ENCODE data around the gene FBXO41. TPM values are rescaled to one million over a fixed set of nuclear protein-coding genes. Genes with fewer than 3 reads are reported as not detected.

The FBXO41 gene
- total RNA-seq, 1 experiment from 2014 or later, result 6.5 TPM

- no peak overlapping the region for H3K27ac ChIP-seq (ENCODE audit: low read length)
- CTCF ChIA-PET, result interaction anchor here (0.7 kb wide), 1 partner anchor 156 kb away, joined by 3 read pairs; no protein-coding TSS in a partner anchor
- no peaks in the 10 kb centered on the region for H3K4me1 ChIP-seq (ENCODE audit: control insufficient read depth, insufficient read depth, low read length)
- no peaks in the 10 kb centered on the region for H3K36me3 ChIP-seq (ENCODE audit: control insufficient read depth, insufficient read depth, low read length)
- peaks cover 15% of the 10 kb centered on the region for H3K27me3 ChIP-seq (ENCODE audit: control insufficient read depth, insufficient read depth, low read length)
- no peak for TF ChIP-seq REST (IDR thresholded peaks at IDR 0.05; ENCODE audit: insufficient read depth in 1 of 2, low read depth in 2 of 2, low read length in 1 of 2)
- no peak for TF ChIP-seq TCF7L2 (IDR thresholded peaks at IDR 0.05; ENCODE audit: low read depth, low read length)
- no peak for TF ChIP-seq SIN3A (IDR thresholded peaks at IDR 0.05; ENCODE audit: borderline replicate concordance, insufficient read depth, low read depth, low read length)
- no peak for TF ChIP-seq CTCF (IDR thresholded peaks at IDR 0.05)
- TF ChIP-seq POLR2AphosphoS5 (IDR thresholded peaks at IDR 0.05; ENCODE audit: low read depth, low read length), result no peak
- DNase-seq (ENCODE audit: low read depth, low spot score) (no peak), ATAC-seq (no peak)
- H3K9me3 ChIP-seq (ENCODE audit: control insufficient read depth, insufficient read depth, low read depth, low read length), result no peaks in the 10 kb centered on the region
- POLR2A ChIA-PET, result no interaction called here
- H3K4me3 ChIP-seq (ENCODE audit: low read depth in 2 of 2, low read length in 2 of 2), result no peak overlapping the region
- intact Hi-C loops (cut with micrococcal nuclease; ENCODE audit: unreplicated experiment), result no loop called here
- in situ Hi-C loops (cut with HindIII; ENCODE audit: low pct_unique_long_range_greater_than_20kb, low sequenced_read_pairs), result no loop called here
- no TSS peak for BruUV-seq (replicated peaks)
These were observed 49.3 kb upstream of the FBXO41 start for GRCh38 chr2:73333564-73333963.

GRCh38 chr2:73324126-73324725 is 39.9 kb upstream of the FBXO41 start:
- intact Hi-C loops (cut with micrococcal nuclease; ENCODE audit: unreplicated experiment) (no loop called here), in situ Hi-C loops (cut with HindIII; ENCODE audit: low pct_unique_long_range_greater_than_20kb, low sequenced_read_pairs) (no loop called here)
- ChIA-PET POLR2A (no interaction called here), CTCF (no interaction called here)
- Histone ChIP-seq H3K36me3 (ENCODE audit: control insufficient read depth, insufficient read depth, low read length) (no peaks in the 10 kb centered on the region), H3K27ac (ENCODE audit: low read length) (no peak overlapping the region), H3K27me3 (ENCODE audit: control insufficient read depth, insufficient read depth, low read length) (peaks cover 38% of the 10 kb centered on the region), H3K4me1 (ENCODE audit: control insufficient read depth, insufficient read depth, low read length) (no peaks in the 10 kb centered on the region), H3K4me3 (ENCODE audit: low read depth in 2 of 2, low read length in 2 of 2) (no peak overlapping the region), H3K9me3 (ENCODE audit: control insufficient read depth, insufficient read depth, low read depth, low read length) (no peaks in the 10 kb centered on the region)
- BruUV-seq (replicated peaks), result no TSS peak
- TF ChIP-seq TCF7L2 (IDR thresholded peaks at IDR 0.05; ENCODE audit: low read depth, low read length) (no peak), CTCF (IDR thresholded peaks at IDR 0.05) (no peak), SIN3A (IDR thresholded peaks at IDR 0.05; ENCODE audit: borderline replicate concordance, insufficient read depth, low read depth, low read length) (no peak), REST (IDR thresholded peaks at IDR 0.05; ENCODE audit: insufficient read depth in 1 of 2, low read depth in 2 of 2, low read length in 1 of 2) (no peak), POLR2AphosphoS5 (IDR thresholded peaks at IDR 0.05; ENCODE audit: low read depth, low read length) (no peak)
- ATAC-seq (no peak), DNase-seq (ENCODE audit: low read depth, low spot score) (no peak)
